ENCODE data around the gene PCDHB8. TPM values are rescaled to one million over a fixed set of nuclear protein-coding genes. Genes with fewer than 3 reads are reported as not detected.
"Not testable (repeated sequence)": the region's sequence is repeated elsewhere in the genome, so short reads cannot be mapped to it uniquely, and the experiment has no call there.

The PCDHB8 gene
- 0.93 TPM for polyA plus RNA-seq (2013, experiment 1 of 4)
- polyA plus RNA-seq (2013, experiment 2 of 4) = 1.2 TPM
- polyA plus RNA-seq (2013, experiment 3 of 4) = 0.59 TPM
- polyA plus RNA-seq (2013, experiment 4 of 4) = 0.77 TPM

GRCh38 chr5:141177577-141178191 lies at the start of gene PCDHB8:
TSS of gene PCDHB8 (plus strand) at chr5:141177790. CDS start at chr5:141178035, 245 bp downstream.
- not testable (repeated sequence) for H3K27ac ChIP-seq (ENCODE audit: insufficient read depth, low read depth, low read length, poor library complexity, severe bottlenecking); H3K9me3 ChIP-seq (ENCODE audit: control insufficient read depth, low read length); H3K27me3 ChIP-seq (ENCODE audit: control insufficient read depth, insufficient read depth, low read length, poor library complexity, severe bottlenecking); H3K36me3 ChIP-seq (ENCODE audit: control insufficient read depth, insufficient read depth, low read length); H3K4me3 ChIP-seq (ENCODE audit: insufficient read depth, low read depth, low read length); H3K4me1 ChIP-seq (ENCODE audit: control insufficient read depth, insufficient read depth, low read length)
- 84 to 86% methylated on average over 12 to 14 of the region's 18 CpGs for WGBS, 2 experiments

GRCh38 chr5:141135030-141135717 lies 42.4 kb upstream of the PCDHB8 start, which contains the start of gene PCDHB5:
TSS of gene PCDHB5 (plus strand) at chr5:141135206. CDS start at chr5:141135435, 229 bp downstream.
- Histone ChIP-seq H3K27me3 (ENCODE audit: control insufficient read depth, insufficient read depth, low read length, poor library complexity, severe bottlenecking) (no peaks in the 10 kb centered on the region), H3K27ac (ENCODE audit: insufficient read depth, low read depth, low read length, poor library complexity, severe bottlenecking) (no peak within 1 kb of the TSS), H3K4me3 (ENCODE audit: insufficient read depth, low read depth, low read length) (no peak within 1 kb of the TSS), H3K36me3 (ENCODE audit: control insufficient read depth, insufficient read depth, low read length) (no peaks in the 10 kb centered on the region), H3K4me1 (ENCODE audit: control insufficient read depth, insufficient read depth, low read length) (no peaks in the 10 kb centered on the region), H3K9me3 (ENCODE audit: control insufficient read depth, low read length) (peaks cover 5% of the 10 kb centered on the region)
- WGBS, 2 experiments = 89% methylated on average over 22 of the region's 22 CpGs

- Histone ChIP-seq H3K27ac (ENCODE audit: insufficient read depth, low read depth, low read length, poor library complexity, severe bottlenecking) (no peak overlapping the region), H3K4me1 (ENCODE audit: control insufficient read depth, insufficient read depth, low read length) (no peaks in the 10 kb centered on the region), H3K27me3 (ENCODE audit: control insufficient read depth, insufficient read depth, low read length, poor library complexity, severe bottlenecking) (no peaks in the 10 kb centered on the region), H3K9me3 (ENCODE audit: control insufficient read depth, low read length) (peaks cover 5% of the 10 kb centered on the region), H3K4me3 (ENCODE audit: insufficient read depth, low read depth, low read length) (no peak overlapping the region), H3K36me3 (ENCODE audit: control insufficient read depth, insufficient read depth, low read length) (no peaks in the 10 kb centered on the region)
- 95 to 97% methylated on average over 19 of the region's 19 CpGs for WGBS, 2 experiments
These were observed 41.8 kb upstream of the PCDHB8 start for GRCh38 chr5:141135718-141136266.

- not testable (repeated sequence) for H3K4me3 ChIP-seq (ENCODE audit: insufficient read depth, low read depth, low read length); H3K4me1 ChIP-seq (ENCODE audit: control insufficient read depth, insufficient read depth, low read length); H3K27me3 ChIP-seq (ENCODE audit: control insufficient read depth, insufficient read depth, low read length, poor library complexity, severe bottlenecking); H3K27ac ChIP-seq (ENCODE audit: insufficient read depth, low read depth, low read length, poor library complexity, severe bottlenecking); H3K9me3 ChIP-seq (ENCODE audit: control insufficient read depth, low read length); H3K36me3 ChIP-seq (ENCODE audit: control insufficient read depth, insufficient read depth, low read length)
- 95% methylated on average over 34 of the region's 34 CpGs for WGBS, 2 experiments
These were observed 40.2 kb upstream of the PCDHB8 start for GRCh38 chr5:141137346-141137745.

GRCh38 chr5:141149812-141150211 lies 27.8 kb upstream of the PCDHB8 start, which contains the start of gene PCDHB6:
TSS of gene PCDHB6 (plus strand) at chr5:141150057. CDS start at chr5:141150258, 201 bp downstream.
- Histone ChIP-seq H3K9me3 (ENCODE audit: control insufficient read depth, low read length) (no peaks in the 10 kb centered on the region), H3K36me3 (ENCODE audit: control insufficient read depth, insufficient read depth, low read length) (peaks cover 4% of the 10 kb centered on the region), H3K27ac (ENCODE audit: insufficient read depth, low read depth, low read length, poor library complexity, severe bottlenecking) (no peak within 1 kb of the TSS), H3K27me3 (ENCODE audit: control insufficient read depth, insufficient read depth, low read length, poor library complexity, severe bottlenecking) (no peaks in the 10 kb centered on the region), H3K4me3 (ENCODE audit: insufficient read depth, low read depth, low read length) (no peak within 1 kb of the TSS), H3K4me1 (ENCODE audit: control insufficient read depth, insufficient read depth, low read length) (no peaks in the 10 kb centered on the region)
- WGBS, 2 experiments = 90 to 93% methylated on average over 18 of the region's 18 CpGs

- Histone ChIP-seq H3K27me3 (ENCODE audit: control insufficient read depth, insufficient read depth, low read length, poor library complexity, severe bottlenecking) (no peaks in the 10 kb centered on the region), H3K4me3 (ENCODE audit: insufficient read depth, low read depth, low read length) (no peak overlapping the region)
- WGBS, 2 experiments = 95 to 96% methylated on average over 33 of the region's 33 CpGs
These were observed 27.2 kb upstream of the PCDHB8 start for GRCh38 chr5:141150224-141150992.

GRCh38 chr5:141150993-141151325 lies 26.6 kb upstream of the PCDHB8 start:
- 92 to 94% methylated on average over 13 of the region's 13 CpGs for WGBS, 2 experiments
- Histone ChIP-seq H3K4me1 (ENCODE audit: control insufficient read depth, insufficient read depth, low read length) (no peaks in the 10 kb centered on the region), H3K36me3 (ENCODE audit: control insufficient read depth, insufficient read depth, low read length) (peaks cover 4% of the 10 kb centered on the region), H3K27me3 (ENCODE audit: control insufficient read depth, insufficient read depth, low read length, poor library complexity, severe bottlenecking) (no peaks in the 10 kb centered on the region), H3K4me3 (ENCODE audit: insufficient read depth, low read depth, low read length) (no peak overlapping the region), H3K9me3 (ENCODE audit: control insufficient read depth, low read length) (no peaks in the 10 kb centered on the region), H3K27ac (ENCODE audit: insufficient read depth, low read depth, low read length, poor library complexity, severe bottlenecking) (no peak overlapping the region)

More at GRCh38 chr5:141150224-141150992, 27.2 kb upstream of the PCDHB8 start:
- Histone ChIP-seq H3K27ac (ENCODE audit: insufficient read depth, low read depth, low read length, poor library complexity, severe bottlenecking) (no peak overlapping the region), H3K36me3 (ENCODE audit: control insufficient read depth, insufficient read depth, low read length) (peaks cover 4% of the 10 kb centered on the region), H3K4me1 (ENCODE audit: control insufficient read depth, insufficient read depth, low read length) (no peaks in the 10 kb centered on the region), H3K9me3 (ENCODE audit: control insufficient read depth, low read length) (no peaks in the 10 kb centered on the region)

- H3K36me3 ChIP-seq (ENCODE audit: control insufficient read depth, insufficient read depth, low read length); H3K27ac ChIP-seq (ENCODE audit: insufficient read depth, low read depth, low read length, poor library complexity, severe bottlenecking); H3K4me1 ChIP-seq (ENCODE audit: control insufficient read depth, insufficient read depth, low read length); H3K4me3 ChIP-seq (ENCODE audit: insufficient read depth, low read depth, low read length); H3K27me3 ChIP-seq (ENCODE audit: control insufficient read depth, insufficient read depth, low read length, poor library complexity, severe bottlenecking); H3K9me3 ChIP-seq (ENCODE audit: control insufficient read depth, low read length): not testable (repeated sequence)
- 97 to 98% methylated on average over 27 to 33 of the region's 41 CpGs for WGBS, 2 experiments
These were observed 26.0 kb upstream of the PCDHB8 start for GRCh38 chr5:141151632-141152031.

GRCh38 chr5:141152096-141152495 lies 25.5 kb upstream of the PCDHB8 start:
- H3K9me3 ChIP-seq (ENCODE audit: control insufficient read depth, low read length) = not testable (repeated sequence)
- 95% methylated on average over 36 of the region's 36 CpGs for WGBS, 2 experiments

More at GRCh38 chr5:141152096-141152495, 25.5 kb upstream of the PCDHB8 start:
- not testable (repeated sequence) for H3K27me3 ChIP-seq (ENCODE audit: control insufficient read depth, insufficient read depth, low read length, poor library complexity, severe bottlenecking); H3K27ac ChIP-seq (ENCODE audit: insufficient read depth, low read depth, low read length, poor library complexity, severe bottlenecking); H3K4me1 ChIP-seq (ENCODE audit: control insufficient read depth, insufficient read depth, low read length); H3K4me3 ChIP-seq (ENCODE audit: insufficient read depth, low read depth, low read length); H3K36me3 ChIP-seq (ENCODE audit: control insufficient read depth, insufficient read depth, low read length)
